GM18867 (cell line): ENCODE measurements around the gene CALN1.
"Not testable (repeated sequence)": the region's sequence is repeated elsewhere in the genome, so short reads cannot be mapped to it uniquely, and the experiment has no call there.

Experiments
- ATAC-seq: cut with Tn5 transposase; IDR thresholded peaks from one replicate; pipeline ENCODE4 v1.9.1; 2021; ENCODE audit warnings: mild to moderate bottlenecking, moderate library complexity; ENCODE audit not compliant: unreplicated experiment

Gene CALN1

GRCh38 chr7:71824006-71824760 lies 588.0 kb downstream of the CALN1 start:
- no peak for ATAC-seq

DNA sequence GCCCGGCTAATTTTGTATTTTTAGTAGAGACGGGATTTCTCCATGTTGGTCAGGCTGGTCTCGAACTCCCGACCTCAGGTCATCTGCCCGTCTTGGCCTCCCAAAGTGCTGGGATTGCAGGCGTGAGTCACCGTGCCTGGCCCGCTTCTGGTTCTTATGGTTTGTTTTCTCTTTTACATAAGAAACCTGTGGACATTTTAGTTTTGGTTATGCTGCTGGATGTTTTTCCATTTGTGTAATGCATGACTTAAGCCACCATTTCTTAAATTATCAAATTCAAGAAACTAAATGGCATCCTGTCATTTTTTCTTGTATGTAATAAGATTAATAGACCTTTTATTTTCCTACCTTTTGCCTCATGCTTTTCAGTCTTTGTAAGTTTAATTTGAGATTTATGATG lies 589.7 kb downstream of the CALN1 start:
- not testable (repeated sequence) for ATAC-seq

- ATAC-seq: no peak
Measured at GRCh38 chr7:71817916-71818315, 594.2 kb downstream of the CALN1 start.

DNA sequence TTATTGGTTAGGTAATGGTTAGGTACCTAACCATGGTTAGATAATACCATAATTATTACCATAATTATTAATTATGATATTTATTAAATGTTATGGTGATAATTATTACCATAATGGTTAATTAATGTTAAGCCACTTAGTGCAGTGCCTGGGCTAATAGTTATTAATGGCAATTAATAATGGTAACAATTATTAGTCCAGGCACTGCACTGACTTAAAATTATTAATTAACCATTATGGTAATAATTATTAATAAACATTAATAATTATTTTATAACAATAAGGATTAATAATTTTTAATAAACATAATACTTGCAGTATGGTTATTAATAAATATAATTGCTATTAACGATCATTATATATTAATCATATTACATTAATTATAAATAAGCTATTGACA lies 604.0 kb downstream of the CALN1 start:
- ATAC-seq: no peak

DNA sequence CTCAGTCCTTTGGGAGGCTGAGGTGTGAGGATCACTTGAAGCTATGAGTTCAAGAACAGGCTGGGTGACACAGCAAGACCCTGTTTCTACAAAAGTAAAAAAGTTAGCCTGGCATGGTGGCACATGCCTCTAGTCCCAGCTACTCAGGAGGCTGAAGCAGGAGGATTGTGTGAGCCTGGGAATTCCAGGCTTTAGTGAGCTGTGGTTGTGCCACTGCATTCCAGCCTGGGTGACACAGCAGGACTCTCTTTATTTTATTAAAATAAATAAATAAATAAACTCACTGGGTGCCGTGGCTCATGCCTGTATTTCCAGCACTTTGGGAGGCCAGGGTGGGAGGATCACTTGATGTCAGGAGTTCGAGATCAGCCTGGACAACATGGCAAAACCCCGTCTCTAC lies 607.9 kb downstream of the CALN1 start:
- ATAC-seq: no peak

DNA sequence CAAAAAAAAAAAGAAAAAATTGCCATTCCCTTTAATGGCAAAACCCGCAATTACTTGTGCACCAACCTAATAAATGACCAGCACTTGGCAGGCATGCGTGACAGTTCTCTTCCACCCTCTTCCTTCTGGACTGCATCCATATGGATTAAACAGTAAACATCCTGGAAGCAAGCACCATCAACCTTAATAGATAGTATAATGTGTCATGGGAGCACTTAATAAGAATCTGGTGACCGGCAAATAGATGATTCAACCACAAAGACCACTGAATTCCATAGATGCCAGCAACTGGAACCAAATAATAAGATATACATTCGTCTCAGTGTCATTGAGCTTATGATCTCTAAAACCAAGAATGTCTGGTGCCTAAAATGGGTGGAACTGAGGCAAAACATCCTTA lies 610.2 kb downstream of the CALN1 start:
- ATAC-seq: no peak

- ATAC-seq: no peak
Measured at GRCh38 chr7:71800321-71800720, 611.8 kb downstream of the CALN1 start.

DNA sequence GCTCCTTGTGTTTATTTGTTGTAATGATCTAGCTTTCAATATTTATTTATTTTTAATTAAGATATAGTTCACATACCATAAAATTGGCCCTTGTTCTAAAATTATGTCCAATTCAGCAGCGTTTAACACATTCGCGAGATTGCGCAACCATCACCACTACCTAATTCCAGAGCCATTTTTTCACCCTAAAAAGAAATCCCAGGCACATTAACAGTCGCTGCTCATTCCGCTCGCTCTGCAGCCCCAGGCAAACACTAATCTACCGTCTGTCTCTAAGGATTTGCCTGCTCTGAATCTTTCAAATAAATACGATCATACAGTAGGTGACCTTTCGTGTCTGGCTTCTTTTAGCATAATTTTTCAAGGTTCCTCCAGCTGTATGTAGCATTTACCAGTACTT lies 616.7 kb downstream of the CALN1 start:
- no peak for ATAC-seq

DNA sequence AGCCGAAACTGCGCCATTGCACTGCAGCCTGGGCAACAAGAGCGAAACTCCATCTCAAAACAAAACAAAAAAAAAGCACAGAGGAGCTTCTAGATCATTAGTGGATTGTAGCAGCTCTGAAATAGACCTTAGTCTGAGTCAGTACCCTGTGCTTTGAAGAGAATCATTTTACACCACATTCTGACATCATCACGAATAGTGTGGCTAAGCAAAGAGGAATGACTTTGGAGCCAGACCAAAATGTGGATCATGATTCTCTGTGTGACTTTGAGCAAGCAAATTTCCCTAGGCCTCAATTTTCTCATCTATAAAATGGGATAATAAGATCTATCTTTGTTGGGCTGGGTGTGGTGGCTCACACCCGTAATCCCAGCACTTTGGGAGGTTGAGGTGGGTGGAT lies 618.9 kb downstream of the CALN1 start:
- ATAC-seq: no peak

- no peak for ATAC-seq
Measured at GRCh38 chr7:71787513-71787912, 624.6 kb downstream of the CALN1 start.

GRCh38 chr7:71785216-71785615 lies 626.9 kb downstream of the CALN1 start:
- no peak for ATAC-seq

DNA sequence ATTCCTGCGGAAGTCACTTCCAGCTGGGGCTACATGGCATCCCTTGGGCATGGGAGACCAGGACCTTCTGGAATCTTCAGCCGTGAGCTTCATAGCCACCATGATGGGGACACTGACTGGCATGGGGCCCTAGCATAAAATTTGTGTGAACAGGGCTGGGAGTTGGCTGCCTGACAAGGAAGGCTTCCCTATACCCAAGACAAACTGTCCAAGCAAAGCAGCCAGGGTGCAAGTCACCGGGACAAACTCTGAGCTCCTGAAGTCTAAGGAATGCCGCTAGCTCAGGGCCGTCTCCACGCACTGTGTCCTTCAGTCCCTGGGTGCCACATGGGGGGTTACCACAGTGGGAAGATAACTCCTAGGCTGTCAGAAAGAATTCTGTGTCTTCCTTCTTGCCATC lies 627.4 kb downstream of the CALN1 start:
- ATAC-seq: no peak

DNA sequence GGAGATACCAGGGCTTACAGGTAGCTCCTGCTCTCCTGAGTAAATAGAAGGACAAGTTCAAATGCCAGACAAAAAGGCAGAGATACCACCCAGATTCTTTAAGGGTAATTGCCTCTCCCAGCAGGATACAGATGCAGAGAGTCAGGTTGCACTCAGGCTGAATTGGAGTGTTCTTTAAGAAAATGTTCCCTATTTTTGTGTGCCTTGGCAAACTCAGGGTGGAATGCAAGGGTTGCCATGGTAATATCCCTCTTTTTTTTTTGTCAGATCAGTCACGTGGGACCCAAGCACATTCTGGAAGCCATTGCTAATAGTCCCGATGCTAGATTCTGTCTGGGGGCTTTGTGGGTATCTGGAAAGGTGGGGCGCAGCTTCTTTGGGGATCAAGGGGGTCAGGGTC lies 628.0 kb downstream of the CALN1 start:
- ATAC-seq: no peak

- no peak for ATAC-seq
Measured at GRCh38 chr7:71783779-71784178, 628.4 kb downstream of the CALN1 start.

DNA sequence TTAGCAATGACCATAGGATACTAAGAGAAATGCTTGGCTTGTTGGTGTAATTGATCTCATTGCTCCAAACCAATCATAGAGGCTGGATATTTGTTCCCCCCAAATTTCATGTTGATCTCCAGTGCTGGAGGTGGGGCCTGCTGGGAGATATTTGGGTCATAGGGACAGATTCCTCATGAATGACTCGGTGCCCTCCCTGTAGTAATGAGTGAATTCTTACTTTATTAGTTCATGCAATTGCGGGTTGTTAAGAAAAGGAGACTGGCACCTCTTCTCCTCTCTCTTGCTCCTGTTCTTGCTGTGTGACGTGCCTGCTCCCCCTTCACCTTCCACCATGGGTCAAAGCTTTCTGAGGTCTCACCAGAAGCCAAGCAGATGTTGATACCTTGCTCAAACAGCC lies 630.1 kb downstream of the CALN1 start:
- no peak for ATAC-seq

DNA sequence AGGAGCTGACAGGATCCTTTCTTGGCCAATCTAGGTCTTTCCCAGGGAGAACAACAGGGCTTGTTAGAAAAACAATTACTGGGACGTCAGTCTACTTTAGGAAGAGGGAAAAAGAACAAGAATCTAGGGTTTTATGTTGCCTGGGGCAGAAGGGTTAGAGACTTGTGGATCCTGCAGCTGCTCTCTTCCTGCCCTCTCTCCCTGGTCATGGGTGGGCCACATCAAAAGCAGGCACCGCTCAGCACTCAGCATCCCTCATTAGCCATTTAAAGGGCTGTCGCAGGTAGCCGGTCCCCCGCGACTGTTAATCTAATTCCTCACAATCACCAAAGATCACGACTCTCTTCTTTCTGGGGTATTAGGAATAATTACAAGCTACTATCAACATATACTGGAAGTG lies 631.9 kb downstream of the CALN1 start:
- no peak for ATAC-seq

DNA sequence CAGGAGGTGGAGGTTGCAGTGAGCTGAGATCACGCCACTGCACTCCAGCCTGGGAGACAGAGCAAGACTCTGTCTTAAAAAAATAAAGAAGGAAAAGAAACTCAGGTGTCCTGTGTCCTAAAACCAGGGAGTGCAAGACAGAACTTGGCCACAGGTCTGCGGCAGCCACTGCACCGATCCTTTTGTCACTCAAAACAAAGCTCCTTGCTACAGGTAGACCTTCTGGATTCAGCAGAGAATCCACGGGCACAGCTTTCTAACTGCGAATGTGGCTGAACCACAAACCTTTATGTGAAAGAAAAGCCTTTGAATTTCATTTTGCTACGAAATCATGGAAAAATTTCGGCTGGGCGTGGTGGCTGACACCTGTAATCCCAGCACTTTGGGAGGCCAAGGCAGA lies 634.9 kb downstream of the CALN1 start:
- no peak for ATAC-seq

DNA sequence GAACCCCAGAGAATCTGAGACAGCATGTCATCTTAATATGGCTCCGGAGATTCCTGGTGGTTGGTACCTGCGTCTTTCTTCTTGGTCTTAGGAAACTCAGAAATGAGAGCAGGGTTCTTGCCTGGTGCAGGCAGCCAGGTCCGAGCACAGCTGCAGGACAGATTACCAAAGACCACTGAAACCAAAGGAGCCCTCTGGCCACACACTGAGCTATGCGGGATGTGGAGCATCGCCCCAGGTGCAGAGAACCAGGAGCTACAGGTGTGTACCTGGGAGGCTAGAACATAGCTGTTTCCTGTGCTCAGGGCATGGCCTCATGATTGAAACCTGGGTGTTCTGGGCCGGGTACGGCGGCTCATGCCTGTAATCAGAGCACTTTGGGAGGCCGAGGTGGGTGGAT lies 635.4 kb downstream of the CALN1 start:
- ATAC-seq: no peak

DNA sequence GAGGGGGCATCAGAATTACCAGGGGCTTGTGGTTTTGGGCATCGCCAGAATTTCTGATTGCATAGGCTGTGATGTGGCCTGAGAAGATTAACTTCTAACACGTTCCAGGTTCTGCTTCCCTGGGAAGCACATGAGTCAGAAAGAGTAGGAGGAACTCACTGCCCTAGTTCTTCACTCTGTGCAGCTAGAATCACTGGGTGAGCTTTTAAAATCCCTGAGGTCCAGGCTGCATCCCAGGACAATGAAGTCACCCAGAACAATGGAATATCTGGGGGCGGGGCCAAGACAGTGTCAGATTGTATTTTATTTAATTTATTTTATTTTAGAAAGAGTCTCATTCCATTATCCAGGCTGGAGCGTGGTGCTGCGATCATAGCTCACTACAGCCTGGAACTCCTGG lies 636.5 kb downstream of the CALN1 start:
- ATAC-seq: no peak

DNA sequence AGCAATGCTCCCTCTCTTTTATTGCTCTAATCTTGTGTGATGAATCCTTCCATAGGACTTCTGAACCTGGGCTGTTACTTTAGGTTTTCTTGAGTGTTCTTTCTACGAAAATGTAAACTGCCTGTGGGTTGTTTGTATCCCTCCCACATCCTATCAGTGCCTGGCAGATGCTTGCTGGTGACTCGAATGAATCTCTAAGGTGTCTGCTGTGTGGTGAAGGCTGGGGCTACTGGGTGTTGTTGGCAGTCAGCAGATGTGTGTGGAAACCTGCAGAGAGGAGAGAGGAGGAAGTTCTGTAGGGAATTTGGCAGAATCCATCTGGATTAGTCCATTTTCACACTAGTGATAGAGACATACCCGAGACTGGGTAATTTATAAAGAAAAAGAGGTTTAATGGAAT lies 639.4 kb downstream of the CALN1 start:
- no peak for ATAC-seq

DNA sequence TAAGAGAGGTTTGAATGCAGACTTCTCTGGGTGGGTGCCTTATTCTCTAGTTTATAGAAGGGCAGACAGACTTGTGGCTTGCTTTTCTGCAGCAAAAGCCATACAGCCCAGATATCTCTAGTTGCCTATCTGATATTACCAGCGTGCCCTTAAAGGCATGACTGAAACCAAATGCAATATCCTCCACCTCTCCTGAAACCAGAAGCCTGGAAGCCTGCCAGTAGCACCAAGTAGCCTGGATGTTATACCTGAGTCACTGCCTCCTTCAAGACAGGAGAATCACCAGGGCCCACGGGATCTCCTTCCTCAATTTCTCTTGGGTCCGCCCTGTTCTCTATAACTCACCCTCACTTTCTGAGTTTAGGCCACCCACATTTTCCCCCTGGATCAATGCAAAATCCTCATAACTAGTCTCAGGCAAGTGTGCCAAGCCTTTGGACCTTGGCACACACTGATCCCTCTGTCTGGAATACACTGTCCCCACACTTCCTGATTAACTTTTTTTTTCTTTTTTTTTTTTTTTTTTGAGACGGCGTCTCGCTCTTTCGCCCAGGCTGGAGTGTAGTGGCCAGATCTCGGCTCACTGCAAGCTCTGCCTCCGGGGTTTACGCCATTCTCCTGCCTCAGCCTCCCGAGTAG lies 641.8 kb downstream of the CALN1 start:
- ATAC-seq: no peak

- no peak for ATAC-seq
Measured at GRCh38 chr7:71769326-71769725, 642.8 kb downstream of the CALN1 start.

DNA sequence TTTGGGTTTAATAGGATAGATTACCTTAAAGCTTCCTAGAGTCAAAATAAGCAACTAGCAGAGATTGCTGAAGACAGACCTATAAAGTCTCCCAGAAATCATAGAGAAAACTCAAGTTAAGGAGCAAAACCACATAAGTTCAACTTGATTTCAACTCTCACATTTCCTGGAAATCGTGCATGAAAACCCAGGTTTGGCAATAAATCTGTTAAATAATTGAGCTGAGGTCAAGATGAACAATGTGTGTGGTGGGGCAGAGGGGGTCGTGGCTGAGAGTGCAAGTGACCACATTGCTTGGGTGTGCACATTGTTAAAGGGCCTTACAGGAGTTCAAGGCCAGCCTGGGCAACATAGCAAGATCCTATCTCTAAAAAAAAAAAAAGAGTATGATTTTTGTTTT lies 643.7 kb downstream of the CALN1 start:
- no peak for ATAC-seq
